Neural cell (in vitro differentiated cells): ENCODE results near the gene GPR180. TPM values are rescaled to one million over a fixed set of nuclear protein-coding genes. Genes with fewer than 3 reads are reported as not detected.

Experiments
- H2AFZ ChIP-seq: fragments of 200-600, 300-800 bp; sonication (generic), shearing (Covaris generic); 2 replicates; pipeline ENCODE4 v1.6.0; 2014; ENCODE audit warnings: low read depth, mild to moderate bottlenecking, antibody characterized with exemption, low read length, moderate library complexity
- H3F3A ChIP-seq: fragments of 200-600 bp; shearing (Covaris generic); 2 replicates; pipeline ENCODE4 v1.6.1; 2016; ENCODE audit warnings: mild to moderate bottlenecking, moderate library complexity, mixed read lengths, antibody characterized with exemption, low read length; ENCODE audit not compliant: insufficient read depth, poor library complexity, severe bottlenecking
- H3K27ac ChIP-seq: fragments of 200-600, 300-800 bp; sonication (generic), shearing (Covaris generic); 2 replicates; pipeline ENCODE4 v1.5.1; 2014; ENCODE audit warnings: mild to moderate bottlenecking, low read length, moderate library complexity
- H3K27me3 ChIP-seq: fragments of 300-800, 200-600 bp; sonication (generic), shearing (Covaris generic); 2 replicates; pipeline ENCODE4 v1.6.0; 2014; ENCODE audit warnings: mild to moderate bottlenecking, low read depth, low read length, moderate library complexity; ENCODE audit not compliant: insufficient read depth
- H3K36me3 ChIP-seq: fragments of 300-800, 200-600 bp; sonication (generic), shearing (Covaris generic); 2 replicates; pipeline ENCODE4 v1.5.1; 2014; ENCODE audit warnings: mild to moderate bottlenecking, antibody characterized with exemption, low read length, moderate library complexity; ENCODE audit not compliant: insufficient read depth
- H3K4me2 ChIP-seq: fragments of 300-800, 200-600 bp; sonication (generic), shearing (Covaris generic); 2 replicates; pipeline ENCODE4 v1.6.0; 2014; ENCODE audit warnings: mild to moderate bottlenecking, low read length
- H3K4me3 ChIP-seq: fragments of 300-800, 200-600 bp; sonication (generic), shearing (Covaris generic); 2 replicates; pipeline ENCODE4 v1.5.1; 2014; ENCODE audit warnings: mild to moderate bottlenecking, low read length, moderate library complexity
- H3K79me2 ChIP-seq: fragments of 200-600 bp; shearing (Covaris generic); replicated peaks from 2 replicates; pipeline ENCODE4 v1.6.0; 2014; ENCODE audit warnings: mild to moderate bottlenecking, low read length, moderate library complexity; ENCODE audit not compliant: insufficient read depth
- H3K9ac ChIP-seq: fragments of 300-800, 200-600 bp; sonication (generic), shearing (Covaris generic); 2 replicates; pipeline ENCODE4 v1.6.1; 2016; ENCODE audit warnings: mild to moderate bottlenecking, low read length, mixed read lengths
- H3K9me2 ChIP-seq: fragments of 200-600 bp; shearing (Covaris generic); 2 replicates; pipeline ENCODE4 v1.6.1; 2016; ENCODE audit warnings: mild to moderate bottlenecking, low read length, mixed read lengths; ENCODE audit not compliant: insufficient read depth
- H3K9me3 ChIP-seq: fragments of 200-600, 300-800 bp; sonication (generic), shearing (Covaris generic); 2 replicates; pipeline ENCODE4 v1.6.1; 2016; ENCODE audit warnings: mild to moderate bottlenecking, mixed run types, low read length, moderate library complexity, mixed read lengths
- H4K20me1 ChIP-seq: fragments of 200-600 bp; shearing (Covaris generic); 2 replicates; pipeline ENCODE4 v1.6.1; 2016; ENCODE audit warnings: mild to moderate bottlenecking, mixed run types; ENCODE audit not compliant: insufficient read depth
- CTCF ChIP-seq: fragments of 450-650 bp; IDR thresholded peaks from 2 replicates; pipeline ENCODE4 v1.5.1; 2014; ENCODE audit warnings: antibody characterized with exemption, mild to moderate bottlenecking, moderate library complexity; ENCODE audit not compliant: poor library complexity, severe bottlenecking
- EP300 ChIP-seq: fragments of 450-650 bp; conservative IDR thresholded peaks from 2 replicates; pipeline ENCODE4 v1.6.1; 2014; ENCODE audit warnings: antibody characterized with exemption, mild to moderate bottlenecking, moderate library complexity; ENCODE audit not compliant: poor library complexity, severe bottlenecking
- EZH2 ChIP-seq: fragments of 200-600, 300-800 bp; shearing (Covaris generic), sonication (generic); IDR thresholded peaks from 2 replicates; pipeline ENCODE4 v1.6.1; 2014; ENCODE audit warnings: antibody characterized with exemption, low read length, borderline replicate concordance, mild to moderate bottlenecking; ENCODE audit not compliant: insufficient read depth, poor library complexity, severe bottlenecking
- MXI1 ChIP-seq: fragments of 450-650 bp; conservative IDR thresholded peaks from 2 replicates; pipeline ENCODE4 v1.6.1; 2014; ENCODE audit warnings: antibody characterized with exemption, mild to moderate bottlenecking; ENCODE audit not compliant: poor library complexity, severe bottlenecking
- POLR2AphosphoS5 ChIP-seq: IDR thresholded peaks from 2 replicates; pipeline ENCODE4 v1.6.1; 2012
- RAD21 ChIP-seq: fragments of 450-650 bp; conservative IDR thresholded peaks from 2 replicates; pipeline ENCODE4 v1.6.1; 2014; ENCODE audit warnings: antibody characterized with exemption, mild to moderate bottlenecking, moderate library complexity
- REST ChIP-seq: IDR thresholded peaks from 2 replicates; pipeline ENCODE4 v1.6.1; 2012; ENCODE audit warnings: borderline replicate concordance
- SMC3 ChIP-seq: fragments of 450-650 bp; conservative IDR thresholded peaks from 2 replicates; pipeline ENCODE4 v1.6.1; 2014; ENCODE audit warnings: antibody characterized with exemption, mild to moderate bottlenecking, moderate library complexity; ENCODE audit not compliant: poor library complexity
- TAF1 ChIP-seq: IDR thresholded peaks from 2 replicates; pipeline ENCODE4 v1.6.1; 2012; ENCODE audit warnings: low read depth
- polyA plus RNA-seq: library from polyadenylated mRNA; depleted of rRNA; stranded (reverse); fragments of >200 nt; gene quantifications from 2 replicates; pipeline ENCODE4 v1.2.3, GENCODE V29; 2014

Gene GPR180
- polyA plus RNA-seq, 1 donor from 2014 or later, result 5.7 TPM

- H4K20me1 ChIP-seq, result no peaks in the 10 kb centered on the region
- no peaks in the 10 kb centered on the region for H3K36me3 ChIP-seq
- no peaks in the 10 kb centered on the region for H3K9me2 ChIP-seq
- no peaks in the 10 kb centered on the region for H3F3A ChIP-seq
- no peak overlapping the region for H3K4me3 ChIP-seq
- no peak overlapping the region for H3K9ac ChIP-seq
- H3K27ac ChIP-seq, result no peak overlapping the region
- H3K4me2 ChIP-seq, result no peak overlapping the region
- H3K9me3 ChIP-seq, result no peaks in the 10 kb centered on the region
- no peaks in the 10 kb centered on the region for H3K79me2 ChIP-seq
- H2AFZ ChIP-seq, result no peak overlapping the region
- H3K27me3 ChIP-seq, result no peaks in the 10 kb centered on the region
- TF ChIP-seq EP300 (no peak), REST (no peak), EZH2 (no peak), TAF1 (no peak), RAD21 (no peak), POLR2AphosphoS5 (no peak), CTCF (no peak), SMC3 (no peak), MXI1 (no peak)
Observed at GRCh38 chr13:94608586-94608985, 6.9 kb downstream of the GPR180 start.

- H3K4me3 ChIP-seq, result no peak overlapping the region
- no peaks in the 10 kb centered on the region for H3K79me2 ChIP-seq
- no peak overlapping the region for H3K4me2 ChIP-seq
- H3K9me3 ChIP-seq, result no peaks in the 10 kb centered on the region
- H3K36me3 ChIP-seq, result no peaks in the 10 kb centered on the region
- no peak overlapping the region for H3K27ac ChIP-seq
- no peak overlapping the region for H3K9ac ChIP-seq
- H4K20me1 ChIP-seq, result no peaks in the 10 kb centered on the region
- no peaks in the 10 kb centered on the region for H3F3A ChIP-seq
- TF ChIP-seq RAD21 (no peak), POLR2AphosphoS5 (no peak), TAF1 (no peak), EZH2 (no peak), EP300 (no peak), REST (no peak), MXI1 (no peak), SMC3 (no peak), CTCF (no peak)
- H3K27me3 ChIP-seq, result no peaks in the 10 kb centered on the region
- H2AFZ ChIP-seq, result no peak overlapping the region
- no peaks in the 10 kb centered on the region for H3K9me2 ChIP-seq
Observed at GRCh38 chr13:94609196-94609595, 7.5 kb downstream of the GPR180 start.
